ENCODE data around the gene FHOD3. TPM values are rescaled to one million over a fixed set of nuclear protein-coding genes. Genes with fewer than 3 reads are reported as not detected.

FHOD3 gene
- total RNA-seq, 1 experiment from 2014 or later = 22.7 TPM

DNA sequence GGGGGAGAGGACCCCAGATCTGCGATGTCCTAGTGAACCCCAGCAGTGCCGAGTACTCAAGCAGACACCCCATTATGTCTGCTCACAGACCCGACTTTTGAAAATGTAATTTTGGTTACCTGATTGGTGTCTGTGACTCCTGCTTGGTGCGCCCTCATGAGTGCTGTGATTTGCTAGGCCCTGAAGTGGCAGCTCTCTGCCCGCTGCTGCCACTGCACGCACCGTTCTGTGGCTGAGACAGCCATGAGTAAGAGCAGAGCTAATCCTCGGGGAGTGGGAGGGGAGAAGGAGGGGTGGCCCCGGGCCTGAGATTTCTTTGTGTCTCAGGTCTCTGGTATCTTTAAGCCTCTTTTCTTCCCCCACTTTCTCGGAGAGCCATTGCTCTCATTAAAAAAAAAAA, 18.2 kb downstream of the FHOD3 start:
- intact Hi-C loops (cut with micrococcal nuclease; ENCODE audit: unreplicated experiment) (no loop called here), in situ Hi-C loops (cut with HindIII; ENCODE audit: low pct_unique_long_range_greater_than_20kb, low sequenced_read_pairs) (no loop called here)
- no peak overlapping the region for H3K4me3 ChIP-seq (ENCODE audit: low read depth in 2 of 2, low read length in 2 of 2)
- no peaks in the 10 kb centered on the region for H3K27me3 ChIP-seq (ENCODE audit: control insufficient read depth, insufficient read depth, low read length)
- ATAC-seq = peak; percentile 81
- H3K9me3 ChIP-seq (ENCODE audit: control insufficient read depth, insufficient read depth, low read depth, low read length) = no peaks in the 10 kb centered on the region
- no TSS peak for BruUV-seq (replicated peaks)
- TF ChIP-seq SIN3A (IDR thresholded peaks at IDR 0.05; ENCODE audit: borderline replicate concordance, insufficient read depth, low read depth, low read length) = no peak
- no peak for TF ChIP-seq POLR2AphosphoS5 (IDR thresholded peaks at IDR 0.05; ENCODE audit: low read depth, low read length)
- no peak for TF ChIP-seq TCF7L2 (IDR thresholded peaks at IDR 0.05; ENCODE audit: low read depth, low read length)
- TF ChIP-seq, protein P1, sequence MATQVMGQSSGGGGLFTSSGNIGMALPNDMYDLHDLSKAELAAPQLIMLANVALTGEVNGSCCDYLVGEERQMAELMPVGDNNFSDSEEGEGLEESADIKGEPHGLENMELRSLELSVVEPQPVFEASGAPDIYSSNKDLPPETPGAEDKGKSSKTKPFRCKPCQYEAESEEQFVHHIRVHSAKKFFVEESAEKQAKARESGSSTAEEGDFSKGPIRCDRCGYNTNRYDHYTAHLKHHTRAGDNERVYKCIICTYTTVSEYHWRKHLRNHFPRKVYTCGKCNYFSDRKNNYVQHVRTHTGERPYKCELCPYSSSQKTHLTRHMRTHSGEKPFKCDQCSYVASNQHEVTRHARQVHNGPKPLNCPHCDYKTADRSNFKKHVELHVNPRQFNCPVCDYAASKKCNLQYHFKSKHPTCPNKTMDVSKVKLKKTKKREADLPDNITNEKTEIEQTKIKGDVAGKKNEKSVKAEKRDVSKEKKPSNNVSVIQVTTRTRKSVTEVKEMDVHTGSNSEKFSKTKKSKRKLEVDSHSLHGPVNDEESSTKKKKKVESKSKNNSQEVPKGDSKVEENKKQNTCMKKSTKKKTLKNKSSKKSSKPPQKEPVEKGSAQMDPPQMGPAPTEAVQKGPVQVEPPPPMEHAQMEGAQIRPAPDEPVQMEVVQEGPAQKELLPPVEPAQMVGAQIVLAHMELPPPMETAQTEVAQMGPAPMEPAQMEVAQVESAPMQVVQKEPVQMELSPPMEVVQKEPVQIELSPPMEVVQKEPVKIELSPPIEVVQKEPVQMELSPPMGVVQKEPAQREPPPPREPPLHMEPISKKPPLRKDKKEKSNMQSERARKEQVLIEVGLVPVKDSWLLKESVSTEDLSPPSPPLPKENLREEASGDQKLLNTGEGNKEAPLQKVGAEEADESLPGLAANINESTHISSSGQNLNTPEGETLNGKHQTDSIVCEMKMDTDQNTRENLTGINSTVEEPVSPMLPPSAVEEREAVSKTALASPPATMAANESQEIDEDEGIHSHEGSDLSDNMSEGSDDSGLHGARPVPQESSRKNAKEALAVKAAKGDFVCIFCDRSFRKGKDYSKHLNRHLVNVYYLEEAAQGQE (IDR thresholded peaks at IDR 0.05; ENCODE audit: insufficient read depth in 1 of 2, low read depth in 2 of 2, low read length in 1 of 2) = no peak
- no peak for TF ChIP-seq CTCF (IDR thresholded peaks at IDR 0.05)
- H3K27ac ChIP-seq (ENCODE audit: low read length) = peak overlapping the region; percentile 69
- no peak for DNase-seq (ENCODE audit: low read depth, low spot score)
- peaks cover 45% of the 10 kb centered on the region for H3K4me1 ChIP-seq (ENCODE audit: control insufficient read depth, insufficient read depth, low read length)
- CTCF ChIA-PET = interaction anchor here (0.6 kb wide), 1 partner anchor 173 kb away, joined by 3 read pairs; no protein-coding TSS in a partner anchor
- no peaks in the 10 kb centered on the region for H3K36me3 ChIP-seq (ENCODE audit: control insufficient read depth, insufficient read depth, low read length)
- POLR2A ChIA-PET = no interaction called here

GRCh38 chr18:36316246-36316645, 18.7 kb downstream of the FHOD3 start:
- Histone ChIP-seq H3K4me1 (ENCODE audit: control insufficient read depth, insufficient read depth, low read length) (peaks cover 40% of the 10 kb centered on the region), H3K36me3 (ENCODE audit: control insufficient read depth, insufficient read depth, low read length) (no peaks in the 10 kb centered on the region), H3K27me3 (ENCODE audit: control insufficient read depth, insufficient read depth, low read length) (no peaks in the 10 kb centered on the region), H3K4me3 (ENCODE audit: low read depth in 2 of 2, low read length in 2 of 2) (no peak overlapping the region), H3K9me3 (ENCODE audit: control insufficient read depth, insufficient read depth, low read depth, low read length) (no peaks in the 10 kb centered on the region), H3K27ac (ENCODE audit: low read length) (no peak overlapping the region; the same call in 1 of the 2 replicates)
- CTCF ChIA-PET = interaction anchor here (0.6 kb wide), 1 partner anchor 173 kb away, joined by 3 read pairs; no protein-coding TSS in a partner anchor
- TF ChIP-seq CTCF (IDR thresholded peaks at IDR 0.05) (no peak), POLR2AphosphoS5 (IDR thresholded peaks at IDR 0.05; ENCODE audit: low read depth, low read length) (no peak), TCF7L2 (IDR thresholded peaks at IDR 0.05; ENCODE audit: low read depth, low read length) (no peak), SIN3A (IDR thresholded peaks at IDR 0.05; ENCODE audit: borderline replicate concordance, insufficient read depth, low read depth, low read length) (no peak)
- TF ChIP-seq, protein P1 (IDR thresholded peaks at IDR 0.05; ENCODE audit: insufficient read depth in 1 of 2, low read depth in 2 of 2, low read length in 1 of 2) = no peak
- ATAC-seq (no peak), DNase-seq (ENCODE audit: low read depth, low spot score) (no peak)
- intact Hi-C loops (cut with micrococcal nuclease; ENCODE audit: unreplicated experiment) = no loop called here
- POLR2A ChIA-PET = no interaction called here
- BruUV-seq (replicated peaks) = no TSS peak
- in situ Hi-C loops (cut with HindIII; ENCODE audit: low pct_unique_long_range_greater_than_20kb, low sequenced_read_pairs) = no loop called here

All from Panc1 (cell line).